ENCODE measurements around the gene ARL6IP4. TPM values are rescaled to one million over a fixed set of nuclear protein-coding genes. Genes with fewer than 3 reads are reported as not detected.

The ARL6IP4 gene
- total and polyA plus RNA-seq, 11 donors = 123 to 325 (median 148) TPM

- TF ChIP-seq CTCF (IDR thresholded peaks at IDR 0.05) (no peak), POLR2A (IDR thresholded peaks at IDR 0.05) (no peak)
- ATAC-seq (no peak), DNase-seq (peak in 1 of 5 donors; percentile 2)
- 87 to 94% (median 91%) methylated on average over 6 of the region's 6 CpGs for WGBS, 4 donors
- intact Hi-C loops (cut with DNase I) = no loop called here
- Histone ChIP-seq H3K36me3 (peaks cover 0 to 72% (median 61%) of the 10 kb centered on the region in 9 donors), H3K4me1 (no peaks in the 10 kb centered on the region), H3K9me3 (no peaks in the 10 kb centered on the region), H3K27me3 (no peaks in the 10 kb centered on the region), H3K4me3 (no peak overlapping the region), H3K27ac (no peak overlapping the region)
Measured at GRCh38 chr12:123003257-123003656, 22.8 kb downstream of the ARL6IP4 start.

- Histone ChIP-seq H3K27ac (no peak overlapping the region), H3K27me3 (no peaks in the 10 kb centered on the region), H3K4me3 (no peak overlapping the region), H3K9me3 (no peaks in the 10 kb centered on the region), H3K4me1 (no peaks in the 10 kb centered on the region), H3K36me3 (peaks cover 0 to 81% (median 66%) of the 10 kb centered on the region in 9 donors)
- peak in 1 of 5 donors; percentile 18 for DNase-seq
- intact Hi-C loops (cut with DNase I) = no loop called here
- WGBS, 4 donors = 88 to 93% (median 90%) methylated on average over 14 of the region's 14 CpGs
- ATAC-seq = no peak
- TF ChIP-seq POLR2A (IDR thresholded peaks at IDR 0.05) = no peak
- no peak for TF ChIP-seq CTCF (IDR thresholded peaks at IDR 0.05)
Measured at GRCh38 chr12:123004287-123004686, 23.8 kb downstream of the ARL6IP4 start.

GRCh38 chr12:123005081-123005626, 24.7 kb downstream of the ARL6IP4 start:
- no peak for TF ChIP-seq CTCF (IDR thresholded peaks at IDR 0.05)
- TF ChIP-seq POLR2A (IDR thresholded peaks at IDR 0.05) = no peak
- Histone ChIP-seq H3K4me1 (no peaks in the 10 kb centered on the region), H3K4me3 (no peak overlapping the region), H3K9me3 (no peaks in the 10 kb centered on the region), H3K36me3 (peaks cover 0 to 78% (median 66%) of the 10 kb centered on the region in 9 donors), H3K27ac (no peak overlapping the region), H3K27me3 (no peaks in the 10 kb centered on the region)
- no peak for ATAC-seq
- intact Hi-C loops (cut with DNase I) = no loop called here
- WGBS, 4 donors = 93 to 95% (median 94%) methylated on average over 18 to 22 of the region's 22 CpGs
- DNase-seq = peak in 2 of 5 donors; percentile 1 to 14

GRCh38 chr12:123006977-123007376, 26.5 kb downstream of the ARL6IP4 start:
- TF ChIP-seq CTCF (IDR thresholded peaks at IDR 0.05) (no peak), POLR2A (IDR thresholded peaks at IDR 0.05) (no peak)
- Histone ChIP-seq H3K36me3 (peaks cover 0 to 76% (median 67%) of the 10 kb centered on the region in 9 donors), H3K4me3 (no peak overlapping the region), H3K9me3 (no peaks in the 10 kb centered on the region), H3K4me1 (no peaks in the 10 kb centered on the region), H3K27ac (no peak overlapping the region), H3K27me3 (no peaks in the 10 kb centered on the region)
- 85 to 92% (median 86%) methylated on average over 12 of the region's 12 CpGs for WGBS, 4 donors
- intact Hi-C loops (cut with DNase I) = no loop called here
- ATAC-seq (no peak), DNase-seq (no peak)
